GM19193 (cell line): Measurements from ENCODE around the gene ANOS1.

Experiments
- POLR2A ChIP-seq: IDR thresholded peaks from 4 replicates; pipeline ENCODE4 v1.6.1; 2011; ENCODE audit not compliant: insufficient read depth, insufficient read length; ENCODE audit errors: extremely low read depth

Gene ANOS1

DNA sequence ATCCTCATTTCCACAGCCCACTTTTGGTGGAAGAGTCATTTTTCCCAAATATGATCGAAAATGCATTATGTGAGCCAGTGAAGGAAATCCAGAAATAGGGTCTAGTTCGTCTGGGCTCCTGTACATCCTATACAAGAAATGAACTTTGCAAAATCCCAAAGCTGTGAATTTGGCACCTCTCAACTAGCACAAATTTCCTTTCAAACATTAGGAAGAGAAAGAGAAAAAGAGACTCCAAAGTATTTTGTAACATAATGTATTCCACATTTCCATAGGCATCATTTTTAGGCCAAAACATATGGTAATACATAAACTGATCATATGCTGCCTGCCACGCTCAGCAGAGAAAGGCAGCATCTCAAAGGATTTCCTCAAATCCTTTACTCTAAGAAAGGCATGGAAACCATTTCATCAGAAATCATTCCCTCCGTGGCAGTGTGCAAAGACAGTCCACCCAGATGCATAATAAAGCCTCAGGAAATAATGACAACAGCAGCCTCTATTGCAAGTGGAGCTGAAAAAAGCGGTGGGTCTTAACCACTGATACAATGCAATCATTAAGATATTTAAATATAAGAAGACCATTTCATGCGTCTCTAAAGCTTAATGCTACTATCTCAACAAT, 56.8 kb downstream of the ANOS1 start:
- no peak for TF ChIP-seq POLR2A

- TF ChIP-seq POLR2A: no peak
These were observed 58.7 kb downstream of the ANOS1 start for GRCh38 chrX:8673201-8673600.

DNA sequence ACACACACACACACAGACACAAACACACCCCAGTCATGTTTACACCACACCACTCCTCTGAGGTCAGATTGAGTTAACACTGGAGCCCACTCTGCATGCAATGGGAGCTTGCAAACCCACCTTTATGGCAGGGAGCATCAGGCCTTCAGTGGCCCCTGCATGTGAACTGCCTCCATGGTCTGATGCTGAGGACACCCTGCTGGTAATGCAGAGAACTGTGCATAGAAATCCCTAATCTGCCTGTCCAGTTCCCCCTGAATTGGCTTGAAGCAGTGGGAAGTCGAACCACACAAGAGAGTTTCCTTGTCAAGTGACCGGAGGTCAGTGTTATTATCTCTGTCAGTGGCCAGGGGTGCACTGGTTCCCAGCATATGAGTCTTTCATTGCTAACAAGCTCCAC, 59.8 kb downstream of the ANOS1 start:
- no peak for TF ChIP-seq POLR2A

- no peak for TF ChIP-seq POLR2A
These were observed 63.1 kb downstream of the ANOS1 start for GRCh38 chrX:8668813-8669212.

GRCh38 chrX:8663325-8663724, 68.6 kb downstream of the ANOS1 start:
- no peak for TF ChIP-seq POLR2A

GRCh38 chrX:8657883-8658282, 74.1 kb downstream of the ANOS1 start:
- TF ChIP-seq POLR2A: no peak

DNA sequence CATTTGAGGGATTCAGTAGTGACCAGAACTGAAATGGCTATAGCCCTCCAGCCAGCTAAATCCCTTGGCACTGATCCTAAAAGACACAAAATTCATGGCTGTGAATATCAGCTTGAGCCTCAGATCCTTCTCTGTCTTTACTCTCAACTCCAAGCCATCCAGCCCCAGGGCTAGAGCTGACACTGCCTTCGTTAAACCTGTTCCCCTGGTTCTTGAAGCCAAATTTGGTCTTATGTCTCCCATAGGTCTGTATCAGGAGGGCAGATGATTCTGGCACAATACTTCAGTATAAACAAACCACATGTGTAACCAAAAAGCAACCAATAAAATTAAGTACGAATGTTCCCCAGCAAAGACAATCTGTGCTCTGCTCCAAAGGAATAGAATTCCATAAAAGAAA, 78.0 kb downstream of the ANOS1 start:
- TF ChIP-seq POLR2A: no peak

DNA sequence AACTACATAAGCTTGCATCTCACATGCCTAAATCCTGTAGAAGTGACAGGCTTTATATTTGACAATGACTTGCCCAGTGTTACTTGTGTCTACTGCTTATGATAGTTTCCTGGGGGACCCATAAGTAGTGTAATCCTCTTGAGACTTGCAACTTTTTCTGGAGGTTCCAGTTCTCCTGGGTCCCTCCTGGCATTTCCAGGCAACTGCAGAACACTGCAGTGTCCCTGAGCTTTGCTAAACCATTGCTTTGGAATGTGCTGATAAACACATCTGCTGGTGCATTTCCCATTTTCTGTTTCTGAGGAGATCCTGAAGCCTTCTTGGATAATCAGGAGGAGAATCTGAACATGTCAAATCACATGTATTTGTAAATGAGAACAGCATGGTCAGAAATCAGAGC, 82.0 kb downstream of the ANOS1 start:
- TF ChIP-seq POLR2A: no peak

- no peak for TF ChIP-seq POLR2A
These were observed 84.8 kb downstream of the ANOS1 start for GRCh38 chrX:8647176-8647575.

DNA sequence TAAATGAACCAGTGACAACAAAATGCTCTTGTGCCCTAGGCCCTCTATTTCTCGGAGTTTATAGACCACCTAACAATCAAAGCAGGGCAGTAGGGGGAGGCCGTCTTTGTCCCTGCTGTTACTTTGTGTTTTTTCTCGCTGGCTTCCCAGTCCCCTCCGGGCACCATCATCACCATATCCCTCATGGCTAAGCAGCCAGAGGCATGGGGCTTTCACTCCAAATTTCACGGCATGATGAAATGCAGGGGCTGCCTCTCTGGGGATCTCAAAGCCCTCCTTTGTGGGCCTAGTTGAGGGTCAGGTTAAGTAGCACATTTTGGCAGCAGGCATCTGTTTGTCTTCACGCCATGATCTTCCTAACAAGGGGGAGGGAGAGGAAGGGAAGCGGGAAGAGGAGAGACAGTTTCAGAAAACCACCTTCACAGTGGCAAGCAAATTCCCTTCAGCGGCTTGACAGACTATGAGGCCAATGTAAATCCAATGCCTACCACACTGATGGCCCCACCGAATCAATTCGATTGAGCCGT, 91.9 kb downstream of the ANOS1 start:
- TF ChIP-seq POLR2A: no peak

GRCh38 chrX:8636497-8636896, 95.4 kb downstream of the ANOS1 start:
- no peak for TF ChIP-seq POLR2A

DNA sequence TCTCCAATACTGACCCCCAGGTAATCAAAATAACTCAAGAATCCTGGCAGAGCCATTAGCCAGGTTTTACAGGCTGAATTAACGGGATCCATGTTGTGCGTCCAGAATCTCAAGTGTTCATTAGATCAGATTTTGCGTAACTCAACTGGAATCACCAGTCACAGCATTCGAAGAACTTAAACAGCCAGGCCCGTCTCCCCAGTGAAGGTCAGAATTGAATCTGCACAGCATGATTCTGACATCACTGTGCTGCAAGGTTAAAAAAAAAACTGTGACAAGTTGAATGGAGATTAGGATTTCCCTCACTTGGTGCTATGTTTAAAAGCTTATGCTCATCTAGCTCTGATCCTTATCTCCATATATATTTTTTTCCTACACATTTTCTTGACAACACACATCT, 96.1 kb downstream of the ANOS1 start:
- no peak for TF ChIP-seq POLR2A

- no peak for TF ChIP-seq POLR2A
These were observed 99.0 kb downstream of the ANOS1 start for GRCh38 chrX:8632924-8633323.

DNA sequence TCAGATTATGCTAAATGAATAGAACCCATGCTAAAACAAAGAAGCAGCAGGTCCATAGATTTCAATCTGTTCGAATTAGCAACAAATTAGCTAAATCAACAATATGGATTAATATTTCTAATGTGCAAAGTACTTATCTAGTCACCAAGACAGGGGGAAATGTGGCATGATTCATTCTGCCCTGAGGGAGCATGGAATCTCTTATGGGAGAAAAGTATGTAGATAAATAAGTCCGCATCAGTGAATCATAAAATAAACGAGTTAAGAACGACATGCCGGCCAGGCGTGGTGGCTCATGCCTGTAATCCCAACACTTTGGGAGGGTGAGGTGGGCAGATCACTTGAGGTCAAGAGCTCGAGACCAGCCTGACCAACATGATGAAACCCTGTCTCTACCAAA, 102.1 kb downstream of the ANOS1 start:
- TF ChIP-seq POLR2A: no peak

GRCh38 chrX:8627796-8628195, 104.1 kb downstream of the ANOS1 start:
- no peak for TF ChIP-seq POLR2A

DNA sequence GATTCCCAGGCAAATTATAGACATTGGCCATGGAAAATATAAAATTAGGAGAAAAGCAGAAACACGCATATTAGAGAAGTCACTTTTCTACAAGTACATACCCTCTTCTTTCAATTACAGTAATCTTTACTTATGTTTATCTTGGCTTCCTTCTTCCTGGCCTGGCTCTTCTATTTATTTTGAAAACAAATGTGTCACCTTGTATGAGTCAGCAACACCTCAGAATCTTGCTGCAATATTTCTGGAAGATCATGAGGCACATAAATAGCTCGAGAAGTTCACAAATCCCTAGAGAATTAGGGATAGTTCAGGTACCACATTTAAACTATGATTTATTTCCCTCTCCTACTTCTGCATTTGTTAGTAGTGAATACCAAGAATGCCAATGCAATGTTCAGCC, 124.6 kb downstream of the ANOS1 start:
- no peak for TF ChIP-seq POLR2A

- TF ChIP-seq POLR2A: no peak
These were observed 127.8 kb downstream of the ANOS1 start for GRCh38 chrX:8604131-8604530.
